HepG2 (cell line): ENCODE results near the gene GMEB2.

Experiments used
- BHLHE40 ChIP-seq: IDR thresholded peaks from 2 replicates; pipeline ENCODE4 v1.6.1; 2011; ENCODE audit warnings: low read length, improper control_type of control experiment
- CEBPB ChIP-seq: IDR thresholded peaks from 2 replicates; pipeline ENCODE4 v1.6.1; 2011; ENCODE audit warnings: low read depth, low read length, improper control_type of control experiment, borderline replicate concordance
- ESRRA ChIP-seq: sonication (generic); formaldehyde crosslinking; IDR thresholded peaks from 2 replicates; pipeline ENCODE4 v1.5.1; 2020; ENCODE audit warnings: mild to moderate bottlenecking, low read depth, missing genetic modification reagents
- GATAD2A ChIP-seq: IDR thresholded peaks from 2 replicates; pipeline ENCODE4 v1.6.1; 2016
- MXD4 ChIP-seq: IDR thresholded peaks from 2 replicates; pipeline ENCODE4 v1.6.1; 2016; ENCODE audit warnings: mild to moderate bottlenecking, missing biosample characterization, missing genetic modification reagents
- POLR2A ChIP-seq, 2 experiments: IDR thresholded peaks; 2 replicates each; pipeline ENCODE4 v1.6.1; 2011; ENCODE audit warnings: low read depth in 2 of 2, low read length in 2 of 2, mild to moderate bottlenecking in 1 of 2, moderate library complexity in 1 of 2; ENCODE audit not compliant: insufficient read depth in 1 of 2
- POLR2AphosphoS5 ChIP-seq: IDR thresholded peaks from 2 replicates; pipeline ENCODE4 v1.6.1; 2012; ENCODE audit warnings: low read depth, low read length
- TAF1 ChIP-seq: sonication (generic); formaldehyde crosslinking; IDR thresholded peaks from 2 replicates; pipeline ENCODE4 v1.4.0; 2020; ENCODE audit warnings: missing genetic modification reagents
- ZNF274 ChIP-seq: sonication (generic); formaldehyde crosslinking; IDR thresholded peaks from 2 replicates; pipeline ENCODE4 v1.5.1; 2020; ENCODE audit warnings: mild to moderate bottlenecking, missing genetic modification reagents
- TF ChIP-seq, protein P1 (sequence below): sonication (generic); formaldehyde crosslinking; conservative IDR thresholded peaks from 2 replicates; pipeline ENCODE4 v1.5.0; 2020; ENCODE audit warnings: missing genetic modification reagents
- TF ChIP-seq, protein P2 (sequence below): sonication (generic); formaldehyde crosslinking; IDR thresholded peaks from 2 replicates; pipeline ENCODE4 v1.4.0; 2020; ENCODE audit warnings: mild to moderate bottlenecking, missing genetic modification reagents
- TF ChIP-seq, protein P3 (sequence below): conservative IDR thresholded peaks from 2 replicates; pipeline ENCODE4 v1.6.1; 2018; ENCODE audit warnings: missing genetic modification reagents
- TF ChIP-seq, protein P4 (sequence below): sonication (generic); formaldehyde crosslinking; IDR thresholded peaks from 2 replicates; pipeline ENCODE4 v1.8.1; 2023; ENCODE audit warnings: missing genetic modification reagents, inconsistent platforms, borderline replicate concordance
- TF ChIP-seq, protein P5 (sequence below): sonication (generic); formaldehyde crosslinking; IDR thresholded peaks from 2 replicates; pipeline ENCODE4 v1.4.0; 2020; ENCODE audit warnings: missing genetic modification reagents

DNA sequence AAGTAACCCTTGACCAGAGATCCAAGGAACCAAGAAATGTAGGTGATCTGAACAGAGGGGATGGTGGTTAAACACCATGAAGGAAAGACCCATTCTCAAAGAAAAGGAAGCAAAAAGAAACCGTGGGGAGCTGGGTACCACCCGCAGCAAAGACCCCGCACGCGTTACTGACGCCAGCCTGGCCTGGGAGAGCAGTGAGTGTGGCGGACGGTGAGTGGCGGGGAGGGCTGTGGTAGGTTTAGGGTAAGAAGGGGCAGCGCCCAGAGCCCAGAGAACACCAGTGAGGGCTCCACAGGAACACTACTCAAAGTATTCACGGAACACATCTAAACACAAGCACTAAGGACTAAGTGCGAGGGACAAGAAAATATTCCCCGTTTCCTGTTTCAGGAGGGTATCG, 4.2 kb downstream of the GMEB2 start:
- TF ChIP-seq TAF1 (CRISPR knock-in tag) (no peak), MXD4 (CRISPR knock-in tag) (no peak), POLR2A (IDR thresholded peaks at IDR 0.05; ENCODE audit: insufficient read depth in 1 of 2, low read depth in 2 of 2, low read length in 2 of 2) (no peak), ESRRA (CRISPR knock-in tag) (no peak), ZNF274 (no peak), POLR2AphosphoS5 (no peak), CEBPB (no peak), GATAD2A (CRISPR knock-in tag) (no peak), BHLHE40 (no peak)
- TF ChIP-seq, protein P1, sequence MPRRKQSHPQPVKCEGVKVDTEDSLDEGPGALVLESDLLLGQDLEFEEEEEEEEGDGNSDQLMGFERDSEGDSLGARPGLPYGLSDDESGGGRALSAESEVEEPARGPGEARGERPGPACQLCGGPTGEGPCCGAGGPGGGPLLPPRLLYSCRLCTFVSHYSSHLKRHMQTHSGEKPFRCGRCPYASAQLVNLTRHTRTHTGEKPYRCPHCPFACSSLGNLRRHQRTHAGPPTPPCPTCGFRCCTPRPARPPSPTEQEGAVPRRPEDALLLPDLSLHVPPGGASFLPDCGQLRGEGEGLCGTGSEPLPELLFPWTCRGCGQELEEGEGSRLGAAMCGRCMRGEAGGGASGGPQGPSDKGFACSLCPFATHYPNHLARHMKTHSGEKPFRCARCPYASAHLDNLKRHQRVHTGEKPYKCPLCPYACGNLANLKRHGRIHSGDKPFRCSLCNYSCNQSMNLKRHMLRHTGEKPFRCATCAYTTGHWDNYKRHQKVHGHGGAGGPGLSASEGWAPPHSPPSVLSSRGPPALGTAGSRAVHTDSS (CRISPR knock-in tag) = no peak
- TF ChIP-seq, protein P2, sequence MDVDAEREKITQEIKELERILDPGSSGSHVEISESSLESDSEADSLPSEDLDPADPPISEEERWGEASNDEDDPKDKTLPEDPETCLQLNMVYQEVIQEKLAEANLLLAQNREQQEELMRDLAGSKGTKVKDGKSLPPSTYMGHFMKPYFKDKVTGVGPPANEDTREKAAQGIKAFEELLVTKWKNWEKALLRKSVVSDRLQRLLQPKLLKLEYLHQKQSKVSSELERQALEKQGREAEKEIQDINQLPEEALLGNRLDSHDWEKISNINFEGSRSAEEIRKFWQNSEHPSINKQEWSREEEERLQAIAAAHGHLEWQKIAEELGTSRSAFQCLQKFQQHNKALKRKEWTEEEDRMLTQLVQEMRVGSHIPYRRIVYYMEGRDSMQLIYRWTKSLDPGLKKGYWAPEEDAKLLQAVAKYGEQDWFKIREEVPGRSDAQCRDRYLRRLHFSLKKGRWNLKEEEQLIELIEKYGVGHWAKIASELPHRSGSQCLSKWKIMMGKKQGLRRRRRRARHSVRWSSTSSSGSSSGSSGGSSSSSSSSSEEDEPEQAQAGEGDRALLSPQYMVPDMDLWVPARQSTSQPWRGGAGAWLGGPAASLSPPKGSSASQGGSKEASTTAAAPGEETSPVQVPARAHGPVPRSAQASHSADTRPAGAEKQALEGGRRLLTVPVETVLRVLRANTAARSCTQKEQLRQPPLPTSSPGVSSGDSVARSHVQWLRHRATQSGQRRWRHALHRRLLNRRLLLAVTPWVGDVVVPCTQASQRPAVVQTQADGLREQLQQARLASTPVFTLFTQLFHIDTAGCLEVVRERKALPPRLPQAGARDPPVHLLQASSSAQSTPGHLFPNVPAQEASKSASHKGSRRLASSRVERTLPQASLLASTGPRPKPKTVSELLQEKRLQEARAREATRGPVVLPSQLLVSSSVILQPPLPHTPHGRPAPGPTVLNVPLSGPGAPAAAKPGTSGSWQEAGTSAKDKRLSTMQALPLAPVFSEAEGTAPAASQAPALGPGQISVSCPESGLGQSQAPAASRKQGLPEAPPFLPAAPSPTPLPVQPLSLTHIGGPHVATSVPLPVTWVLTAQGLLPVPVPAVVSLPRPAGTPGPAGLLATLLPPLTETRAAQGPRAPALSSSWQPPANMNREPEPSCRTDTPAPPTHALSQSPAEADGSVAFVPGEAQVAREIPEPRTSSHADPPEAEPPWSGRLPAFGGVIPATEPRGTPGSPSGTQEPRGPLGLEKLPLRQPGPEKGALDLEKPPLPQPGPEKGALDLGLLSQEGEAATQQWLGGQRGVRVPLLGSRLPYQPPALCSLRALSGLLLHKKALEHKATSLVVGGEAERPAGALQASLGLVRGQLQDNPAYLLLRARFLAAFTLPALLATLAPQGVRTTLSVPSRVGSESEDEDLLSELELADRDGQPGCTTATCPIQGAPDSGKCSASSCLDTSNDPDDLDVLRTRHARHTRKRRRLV (CRISPR knock-in tag) = no peak
- TF ChIP-seq, protein P3, sequence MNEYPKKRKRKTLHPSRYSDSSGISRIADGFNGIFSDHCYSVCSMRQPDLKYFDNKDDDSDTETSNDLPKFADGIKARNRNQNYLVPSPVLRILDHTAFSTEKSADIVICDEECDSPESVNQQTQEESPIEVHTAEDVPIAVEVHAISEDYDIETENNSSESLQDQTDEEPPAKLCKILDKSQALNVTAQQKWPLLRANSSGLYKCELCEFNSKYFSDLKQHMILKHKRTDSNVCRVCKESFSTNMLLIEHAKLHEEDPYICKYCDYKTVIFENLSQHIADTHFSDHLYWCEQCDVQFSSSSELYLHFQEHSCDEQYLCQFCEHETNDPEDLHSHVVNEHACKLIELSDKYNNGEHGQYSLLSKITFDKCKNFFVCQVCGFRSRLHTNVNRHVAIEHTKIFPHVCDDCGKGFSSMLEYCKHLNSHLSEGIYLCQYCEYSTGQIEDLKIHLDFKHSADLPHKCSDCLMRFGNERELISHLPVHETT (CRISPR knock-in tag) = no peak
- TF ChIP-seq, protein P4, sequence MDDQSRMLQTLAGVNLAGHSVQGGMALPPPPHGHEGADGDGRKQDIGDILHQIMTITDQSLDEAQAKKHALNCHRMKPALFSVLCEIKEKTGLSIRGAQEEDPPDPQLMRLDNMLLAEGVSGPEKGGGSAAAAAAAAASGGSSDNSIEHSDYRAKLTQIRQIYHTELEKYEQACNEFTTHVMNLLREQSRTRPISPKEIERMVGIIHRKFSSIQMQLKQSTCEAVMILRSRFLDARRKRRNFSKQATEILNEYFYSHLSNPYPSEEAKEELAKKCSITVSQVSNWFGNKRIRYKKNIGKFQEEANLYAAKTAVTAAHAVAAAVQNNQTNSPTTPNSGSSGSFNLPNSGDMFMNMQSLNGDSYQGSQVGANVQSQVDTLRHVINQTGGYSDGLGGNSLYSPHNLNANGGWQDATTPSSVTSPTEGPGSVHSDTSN (CRISPR knock-in tag) = no peak
- TF ChIP-seq, protein P5, sequence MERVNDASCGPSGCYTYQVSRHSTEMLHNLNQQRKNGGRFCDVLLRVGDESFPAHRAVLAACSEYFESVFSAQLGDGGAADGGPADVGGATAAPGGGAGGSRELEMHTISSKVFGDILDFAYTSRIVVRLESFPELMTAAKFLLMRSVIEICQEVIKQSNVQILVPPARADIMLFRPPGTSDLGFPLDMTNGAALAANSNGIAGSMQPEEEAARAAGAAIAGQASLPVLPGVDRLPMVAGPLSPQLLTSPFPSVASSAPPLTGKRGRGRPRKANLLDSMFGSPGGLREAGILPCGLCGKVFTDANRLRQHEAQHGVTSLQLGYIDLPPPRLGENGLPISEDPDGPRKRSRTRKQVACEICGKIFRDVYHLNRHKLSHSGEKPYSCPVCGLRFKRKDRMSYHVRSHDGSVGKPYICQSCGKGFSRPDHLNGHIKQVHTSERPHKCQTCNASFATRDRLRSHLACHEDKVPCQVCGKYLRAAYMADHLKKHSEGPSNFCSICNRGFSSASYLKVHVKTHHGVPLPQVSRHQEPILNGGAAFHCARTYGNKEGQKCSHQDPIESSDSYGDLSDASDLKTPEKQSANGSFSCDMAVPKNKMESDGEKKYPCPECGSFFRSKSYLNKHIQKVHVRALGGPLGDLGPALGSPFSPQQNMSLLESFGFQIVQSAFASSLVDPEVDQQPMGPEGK = no peak
